Smooth muscle cell (in vitro differentiated cells): ENCODE results near the gene RBM12. TPM values are rescaled to one million over a fixed set of nuclear protein-coding genes. Genes with fewer than 3 reads are reported as not detected.
A peak's percentile ranks its signal among the peaks of the same experiment; 100 is the strongest.

Source experiments
- DNase-seq: peaks from one replicate; lab custom pipeline; 2025; ENCODE audit not compliant: unreplicated experiment; lab: John Stamatoyannopoulos, UW
- H2AFZ ChIP-seq: fragments of 200-600 bp; sonication (generic); 2 replicates; pipeline ENCODE4 v1.6.0; 2016; ENCODE audit warnings: antibody characterized with exemption, low read depth, mild to moderate bottlenecking
- H3F3A ChIP-seq: fragments of 200-600 bp; sonication (generic); 2 replicates; pipeline ENCODE4 v1.6.0; 2017; ENCODE audit warnings: antibody characterized with exemption, low read depth
- H3K27ac ChIP-seq: fragments of 200-600 bp; sonication (generic); 2 replicates; pipeline ENCODE4 v1.5.1; 2016; ENCODE audit warnings: low read depth, mild to moderate bottlenecking
- H3K27me3 ChIP-seq: fragments of 200-600 bp; sonication (generic); 2 replicates; pipeline ENCODE4 v1.6.1; 2016; ENCODE audit warnings: low read depth, mild to moderate bottlenecking
- H3K36me3 ChIP-seq: fragments of 200-600 bp; sonication (generic); 2 replicates; pipeline ENCODE4 v1.5.1; 2016; ENCODE audit warnings: low read depth
- H3K4me1 ChIP-seq: fragments of 200-600 bp; sonication (generic); 2 replicates; pipeline ENCODE4 v1.5.1; 2016; ENCODE audit warnings: low read depth
- H3K4me2 ChIP-seq: fragments of 200-600 bp; sonication (generic); 2 replicates; pipeline ENCODE4 v1.6.0; 2016; ENCODE audit warnings: mild to moderate bottlenecking
- H3K4me3 ChIP-seq: fragments of 200-600 bp; sonication (generic); 2 replicates; pipeline ENCODE4 v1.5.1; 2016; ENCODE audit warnings: mild to moderate bottlenecking
- H3K79me2 ChIP-seq: fragments of 200-600 bp; sonication (generic); 2 replicates; pipeline ENCODE4 v1.6.0; 2016; ENCODE audit warnings: low read depth, mild to moderate bottlenecking
- H3K9ac ChIP-seq: fragments of 200-600 bp; sonication (generic); 2 replicates; pipeline ENCODE4 v1.6.0; 2016; ENCODE audit warnings: low read depth
- H3K9me3 ChIP-seq: fragments of 200-600 bp; sonication (generic); replicated peaks from 2 replicates; pipeline ENCODE4 v1.5.1; 2016; ENCODE audit warnings: low read depth
- H4K20me1 ChIP-seq: fragments of 200-600 bp; sonication (generic); 2 replicates; pipeline ENCODE4 v1.6.0; 2016; ENCODE audit warnings: low read depth
- WGBS: methylation state at CpG from one replicate; pipeline ENCODE4 v1.1.7; 2016; ENCODE audit warnings: low lambda C conversion rate; 5-methylcytosine and 5-hydroxymethylcytosine counted together
- polyA plus RNA-seq: library from polyadenylated mRNA; unstranded; fragments of >200 nt; fragmentation: Nextera tagmentation; extraction: Ambion mirVana; gene quantifications from 2 replicates; pipeline ENCODE4 v1.2.1, GENCODE V29; 2016
- small RNA-seq: library from RNA; depleted of rRNA; stranded (forward); fragments of <200 nt; gene quantifications from one replicate; pipeline ENCODE3, GENCODE V24; 2014
- total RNA-seq: library from RNA; depleted of rRNA; stranded (reverse); fragments of >200 nt; gene quantifications from 2 replicates; pipeline ENCODE4 v1.2.3, GENCODE V29; 2014
- TF ChIP-seq, protein P1 (sequence below): fragments of 200-600 bp; sonication (generic); IDR thresholded peaks from 2 replicates; pipeline ENCODE4 v1.5.1; 2017; ENCODE audit warnings: borderline replicate concordance, mild to moderate bottlenecking, antibody characterized with exemption; ENCODE audit not compliant: insufficient read depth, poor library complexity, severe bottlenecking

RBM12 gene
- total and polyA plus RNA-seq, 2 experiments from 2014 or later, result 14.5 to 44.2 TPM

DNA sequence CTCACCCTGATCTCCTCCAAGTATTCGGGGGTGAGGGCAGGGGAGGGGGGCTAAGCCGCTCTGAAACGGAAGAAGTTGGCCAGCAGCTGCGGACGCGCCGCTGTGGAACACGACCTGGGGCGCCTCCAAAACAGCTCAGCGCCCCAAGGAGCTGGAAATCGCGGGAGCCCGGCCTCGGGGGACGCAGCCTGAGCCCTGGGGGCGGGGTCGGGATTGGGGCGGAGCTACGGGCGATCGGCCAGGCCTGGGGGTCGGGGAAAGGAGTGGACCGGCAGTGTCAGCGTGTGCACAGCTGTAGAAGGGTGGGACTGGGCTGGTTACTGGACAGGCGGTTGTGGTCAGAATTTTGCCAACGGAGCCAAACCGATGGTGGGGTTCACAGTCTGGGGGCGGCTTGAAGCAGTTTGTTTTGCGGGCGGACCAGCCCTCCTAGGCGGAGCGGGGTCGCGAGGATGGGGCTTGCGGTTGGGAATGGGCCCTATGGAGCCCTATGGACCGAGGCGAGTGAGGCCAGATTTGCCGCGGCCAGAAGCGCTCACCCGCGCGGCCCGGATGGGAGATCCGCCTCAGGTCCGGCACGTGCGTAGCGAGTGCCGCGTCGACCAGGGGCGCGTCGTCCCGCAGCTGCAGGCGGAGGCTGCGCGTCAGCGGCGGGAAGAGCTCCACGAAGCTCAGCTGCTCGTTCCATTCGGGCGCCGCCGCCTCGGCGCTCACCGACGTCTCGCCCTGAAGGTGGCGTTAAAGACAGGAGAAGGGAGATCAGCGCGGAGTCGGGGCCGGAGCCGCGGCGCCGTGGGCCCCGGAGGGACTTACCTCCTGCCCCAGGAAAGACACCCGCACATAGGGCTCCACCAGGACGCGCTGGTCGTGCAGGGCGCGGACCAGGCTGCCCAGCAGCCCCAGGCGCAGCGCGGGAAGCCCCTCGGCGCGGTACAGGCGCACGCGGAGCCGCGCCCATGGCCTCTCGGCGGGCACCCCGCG, 63.4 kb downstream of the RBM12 start:
- Histone ChIP-seq H3K27me3 (peaks cover 51% of the 10 kb centered on the region), H3F3A (no peaks in the 10 kb centered on the region), H3K9ac (no peak overlapping the region), H2AFZ (peak overlapping the region; percentile 49), H3K4me3 (peak overlapping the region; percentile 52), H3K36me3 (no peaks in the 10 kb centered on the region), H3K79me2 (no peaks in the 10 kb centered on the region), H3K27ac (no peak overlapping the region), H3K4me2 (peak overlapping the region; percentile 97), H4K20me1 (no peaks in the 10 kb centered on the region), H3K4me1 (peaks cover 8% of the 10 kb centered on the region), H3K9me3 (no peaks in the 10 kb centered on the region)
- TF ChIP-seq, protein P1, sequence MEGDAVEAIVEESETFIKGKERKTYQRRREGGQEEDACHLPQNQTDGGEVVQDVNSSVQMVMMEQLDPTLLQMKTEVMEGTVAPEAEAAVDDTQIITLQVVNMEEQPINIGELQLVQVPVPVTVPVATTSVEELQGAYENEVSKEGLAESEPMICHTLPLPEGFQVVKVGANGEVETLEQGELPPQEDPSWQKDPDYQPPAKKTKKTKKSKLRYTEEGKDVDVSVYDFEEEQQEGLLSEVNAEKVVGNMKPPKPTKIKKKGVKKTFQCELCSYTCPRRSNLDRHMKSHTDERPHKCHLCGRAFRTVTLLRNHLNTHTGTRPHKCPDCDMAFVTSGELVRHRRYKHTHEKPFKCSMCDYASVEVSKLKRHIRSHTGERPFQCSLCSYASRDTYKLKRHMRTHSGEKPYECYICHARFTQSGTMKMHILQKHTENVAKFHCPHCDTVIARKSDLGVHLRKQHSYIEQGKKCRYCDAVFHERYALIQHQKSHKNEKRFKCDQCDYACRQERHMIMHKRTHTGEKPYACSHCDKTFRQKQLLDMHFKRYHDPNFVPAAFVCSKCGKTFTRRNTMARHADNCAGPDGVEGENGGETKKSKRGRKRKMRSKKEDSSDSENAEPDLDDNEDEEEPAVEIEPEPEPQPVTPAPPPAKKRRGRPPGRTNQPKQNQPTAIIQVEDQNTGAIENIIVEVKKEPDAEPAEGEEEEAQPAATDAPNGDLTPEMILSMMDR, result peak; percentile 22
- DNase-seq, result no peak
- WGBS, result 2% methylated on average over 81 of the region's 103 CpGs

DNA sequence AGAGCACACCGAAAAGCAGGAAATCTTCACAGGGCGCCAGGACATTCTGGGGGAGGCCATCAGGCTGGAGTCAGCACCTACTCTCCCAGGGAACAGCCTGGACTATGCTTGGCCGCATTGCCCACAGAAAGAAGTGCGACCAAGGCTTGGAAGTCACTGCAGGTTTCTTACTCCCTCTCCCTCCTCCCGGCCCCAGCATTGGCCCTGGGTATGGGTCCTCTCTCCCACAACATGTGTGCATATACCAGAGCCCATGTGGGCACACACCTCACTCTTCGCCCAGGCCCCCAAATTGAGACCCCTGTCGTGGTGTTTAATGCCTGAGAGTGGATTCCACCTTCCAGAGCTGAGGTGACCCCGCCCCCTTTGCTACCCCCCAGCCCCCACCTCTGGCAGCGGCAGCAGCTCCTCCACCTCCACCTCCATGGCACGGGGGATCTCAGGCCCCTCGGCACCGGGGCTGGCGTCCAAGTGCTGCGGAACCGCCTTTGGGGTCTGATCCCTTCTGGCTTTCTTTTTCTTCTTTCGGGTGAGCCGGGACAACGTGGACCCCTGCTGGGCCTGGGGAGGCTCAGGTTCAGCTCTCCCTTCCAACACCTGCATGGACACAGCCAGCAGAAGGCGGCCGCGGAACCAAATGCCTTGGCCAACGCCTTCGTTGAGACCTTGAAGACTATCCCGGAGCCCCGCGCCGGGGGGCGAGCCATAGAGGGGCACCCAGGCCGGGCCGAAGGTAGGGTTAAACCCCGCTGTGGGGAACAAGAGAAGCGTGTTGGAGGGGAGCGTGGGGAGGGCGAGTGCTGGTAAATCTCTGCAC, 64.3 kb downstream of the RBM12 start:
- peak overlapping the region; percentile 52 for H3K4me3 ChIP-seq
- TF ChIP-seq, protein P1, result no peak

DNA sequence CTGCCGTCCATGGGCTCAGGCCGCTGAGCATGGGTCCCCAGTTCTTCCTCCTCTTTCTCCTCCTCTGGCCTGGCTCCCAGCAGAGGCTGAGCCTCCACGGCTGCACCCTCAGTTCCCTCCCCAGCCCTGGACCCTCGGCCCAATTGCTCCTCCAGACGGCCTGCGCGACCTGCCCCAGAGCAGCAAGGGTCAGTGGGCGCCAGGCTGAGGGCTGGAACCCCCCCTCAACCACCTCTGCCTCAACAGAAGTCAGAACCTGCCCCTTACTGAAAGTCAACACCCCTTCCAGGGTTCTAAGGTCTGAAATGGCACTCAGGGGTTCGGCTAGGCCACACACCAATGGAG, 65.0 kb downstream of the RBM12 start:
- no peaks in the 10 kb centered on the region for H3K9me3 ChIP-seq
- no peaks in the 10 kb centered on the region for H3K36me3 ChIP-seq
- peaks cover 8% of the 10 kb centered on the region for H3K4me1 ChIP-seq
- TF ChIP-seq, protein P1, result no peak
- no peak overlapping the region for H3K4me2 ChIP-seq
- H2AFZ ChIP-seq, result no peak overlapping the region
- no peak overlapping the region for H3K27ac ChIP-seq
- peaks cover 51% of the 10 kb centered on the region for H3K27me3 ChIP-seq
- H3K9ac ChIP-seq, result no peak overlapping the region
- H3K4me3 ChIP-seq, result no peak overlapping the region
- H3K79me2 ChIP-seq, result no peaks in the 10 kb centered on the region
- no peak for DNase-seq
- no peaks in the 10 kb centered on the region for H4K20me1 ChIP-seq
- WGBS, result 96% methylated on average over 8 of the region's 9 CpGs
- no peaks in the 10 kb centered on the region for H3F3A ChIP-seq

More for the DNA sequence above, 64.3 kb downstream of the RBM12 start:
- H3K27ac ChIP-seq, result no peak overlapping the region
- DNase-seq, result no peak
- H3K27me3 ChIP-seq, result peaks cover 51% of the 10 kb centered on the region
- H3F3A ChIP-seq, result no peaks in the 10 kb centered on the region
- no peaks in the 10 kb centered on the region for H3K79me2 ChIP-seq
- H3K9ac ChIP-seq, result no peak overlapping the region
- peak overlapping the region; percentile 97 for H3K4me2 ChIP-seq
- H4K20me1 ChIP-seq, result no peaks in the 10 kb centered on the region
- H3K9me3 ChIP-seq, result no peaks in the 10 kb centered on the region
- 39% methylated on average over 26 of the region's 34 CpGs for WGBS
- H2AFZ ChIP-seq, result no peak overlapping the region
- no peaks in the 10 kb centered on the region for H3K36me3 ChIP-seq
- H3K4me1 ChIP-seq, result peaks cover 8% of the 10 kb centered on the region

Small RNAs within 50 kb of the gene (small RNA-seq; reads per million reads assigned to genes)
- not detected for gene RNU6-759P

Other genes with a start within 250 kb of the RBM12 start
- gene GDF5, start 226.7 kb downstream of the RBM12 start, total RNA-seq, result 0.81 and 2.0 TPM in 2 replicates
- 1.7 and 4.0 TPM in 2 replicates for gene GDF5, start 226.7 kb downstream of the RBM12 start, polyA plus RNA-seq
- 16.0 and 21.9 TPM in 2 replicates for gene CEP250, start 209.3 kb downstream of the RBM12 start, total RNA-seq
- 22.1 and 36.7 TPM in 2 replicates for gene CEP250, start 209.3 kb downstream of the RBM12 start, polyA plus RNA-seq
- gene C20orf173, start 135.2 kb downstream of the RBM12 start, total RNA-seq, result not detected in 2 replicates
- gene C20orf173, start 135.2 kb downstream of the RBM12 start, polyA plus RNA-seq, result not detected in 2 replicates
- 188 and 245 TPM in 2 replicates for gene ERGIC3, start 122.8 kb downstream of the RBM12 start, total RNA-seq
- gene ERGIC3, start 122.8 kb downstream of the RBM12 start, polyA plus RNA-seq, result 252 and 270 TPM in 2 replicates
- gene SPAG4, start 49.1 kb downstream of the RBM12 start, total RNA-seq, result 9.3 and 10.4 TPM in 2 replicates
- 27.6 and 35.4 TPM in 2 replicates for gene SPAG4, start 49.1 kb downstream of the RBM12 start, polyA plus RNA-seq
- 111 and 140 TPM in 2 replicates for gene CPNE1, start within 50 bp of the RBM12 start, total RNA-seq
- gene CPNE1, start within 50 bp of the RBM12 start, polyA plus RNA-seq, result 156 TPM in 2 replicates
- gene NFS1, start 34.5 kb upstream of the RBM12 start, total RNA-seq, result 25.3 and 40.1 TPM in 2 replicates
- gene NFS1, start 34.5 kb upstream of the RBM12 start, polyA plus RNA-seq, result 35.1 and 40.3 TPM in 2 replicates
- 252 and 523 TPM in 2 replicates for gene ROMO1, start 34.5 kb upstream of the RBM12 start, total RNA-seq
- 694 and 771 TPM in 2 replicates for gene ROMO1, start 34.5 kb upstream of the RBM12 start, polyA plus RNA-seq
- 408 and 449 TPM in 2 replicates for gene RBM39, start 77.4 kb upstream of the RBM12 start, total RNA-seq
- 139 and 196 TPM in 2 replicates for gene RBM39, start 77.4 kb upstream of the RBM12 start, polyA plus RNA-seq
- gene PHF20, start 107.1 kb upstream of the RBM12 start, total RNA-seq, result 24.5 and 27.4 TPM in 2 replicates
- gene PHF20, start 107.1 kb upstream of the RBM12 start, polyA plus RNA-seq, result 23.3 and 23.7 TPM in 2 replicates